Lower lobe of right lung (tissue), 2 donors: Measurements from ENCODE around the gene NPL. TPM values are rescaled to one million over a fixed set of nuclear protein-coding genes. Genes with fewer than 3 reads are reported as not detected.

Source experiments
- ATAC-seq, 2 donors: fragments of 200-7000 bp; cut with Tn5 transposase; one replicate each; pipeline ENCODE4 v1.9.1; 2020 to 2022; ENCODE audit warnings: mild to moderate bottlenecking in 2 of 2, moderate library complexity in 2 of 2
- DNase-seq: peaks from one replicate; pipeline ENCODE4 v3.0.0-alpha.2; 2020
- H3K27ac ChIP-seq: fragments of 200-600 bp; one replicate; pipeline ENCODE4 v1.8.0; 2022
- H3K27me3 ChIP-seq: fragments of 200-600 bp; one replicate; pipeline ENCODE4 v1.8.0; 2022; ENCODE audit warnings: low read depth
- H3K36me3 ChIP-seq: fragments of 200-600 bp; one replicate; pipeline ENCODE4 v1.8.0; 2022; ENCODE audit warnings: mild to moderate bottlenecking
- H3K4me1 ChIP-seq: fragments of 200-600 bp; one replicate; pipeline ENCODE4 v1.8.0; 2022
- H3K4me3 ChIP-seq: fragments of 200-600 bp; one replicate; pipeline ENCODE4 v1.8.0; 2022; ENCODE audit warnings: mild to moderate bottlenecking
- H3K9me3 ChIP-seq: fragments of 200-600 bp; one replicate; pipeline ENCODE4 v1.8.0; 2022
- CTCF ChIP-seq: fragments of 200-600 bp; IDR thresholded peaks from one replicate; pipeline ENCODE4 v1.8.0; 2022; ENCODE audit warnings: antibody characterized with exemption, mild to moderate bottlenecking
- intact Hi-C: fragments of 100-400 bp; cut with DNase I; formaldehyde crosslinking; loops from one replicate; pipeline ENCODE4 v1.11.0; 2022
- total RNA-seq: library from RNA; stranded (reverse); fragmentation: NEBNext Ultra II Directional; extraction: Animal tissue kit (Norgen Biotek cat#: 25700); gene quantifications from one replicate; pipeline ENCODE4 v1.2.1, GENCODE V29; 2021
- donor health status: DM: no; HTN: yes; CAD: no; lungs with severe emphysema.

Gene NPL
- total RNA-seq, 1 donor from 2014 or later, result 48.7 TPM

- Histone ChIP-seq H3K4me1 (no peaks in the 10 kb centered on the region), H3K9me3 (no peaks in the 10 kb centered on the region), H3K36me3 (no peaks in the 10 kb centered on the region), H3K27ac (no peak overlapping the region), H3K4me3 (no peak overlapping the region), H3K27me3 (no peaks in the 10 kb centered on the region)
- no peak for DNase-seq
- ATAC-seq, result no peak
- no peak for TF ChIP-seq CTCF
- intact Hi-C loops, result no loop called here
These were observed 19.3 kb upstream of the NPL start for GRCh38 chr1:182770232-182770631.

GRCh38 chr1:182771187-182771984 lies 18.2 kb upstream of the NPL start:
- no peaks in the 10 kb centered on the region for H3K9me3 ChIP-seq
- H3K4me1 ChIP-seq, result no peaks in the 10 kb centered on the region
- no peak for TF ChIP-seq CTCF
- intact Hi-C loops, result no loop called here
- ATAC-seq, result no peak
- H3K27ac ChIP-seq, result no peak overlapping the region
- H3K27me3 ChIP-seq, result no peaks in the 10 kb centered on the region
- no peak overlapping the region for H3K4me3 ChIP-seq
- no peak for DNase-seq
- H3K36me3 ChIP-seq, result no peaks in the 10 kb centered on the region

DNA sequence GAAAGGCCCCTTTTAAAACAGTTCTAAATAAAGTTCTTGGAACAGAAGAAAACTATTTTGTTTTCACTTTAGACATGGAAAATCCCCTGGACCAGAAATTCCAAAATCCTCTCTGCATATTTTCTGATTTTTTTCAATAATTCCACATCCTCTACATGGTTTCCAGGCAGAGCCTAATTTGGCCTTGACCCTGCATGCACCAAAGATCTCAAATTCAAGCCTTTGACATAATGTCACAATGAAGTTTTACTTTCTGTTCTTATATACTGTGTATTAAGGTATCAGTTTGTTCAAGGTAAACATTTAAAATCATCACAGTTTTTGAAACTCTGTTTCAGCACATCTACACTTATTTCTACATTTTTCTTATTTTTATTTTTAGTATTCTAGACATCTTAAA lies 12.2 kb upstream of the NPL start:
- no peaks in the 10 kb centered on the region for H3K9me3 ChIP-seq
- DNase-seq, result no peak
- no peaks in the 10 kb centered on the region for H3K36me3 ChIP-seq
- no peaks in the 10 kb centered on the region for H3K27me3 ChIP-seq
- no peak overlapping the region for H3K4me3 ChIP-seq
- peaks cover 5% of the 10 kb centered on the region for H3K4me1 ChIP-seq
- no peak overlapping the region for H3K27ac ChIP-seq
- no peak for ATAC-seq
- TF ChIP-seq CTCF, result no peak
- intact Hi-C loops, result no loop called here

- no peaks in the 10 kb centered on the region for H3K9me3 ChIP-seq
- no peak for DNase-seq
- no peak overlapping the region for H3K27ac ChIP-seq
- peaks cover 11% of the 10 kb centered on the region for H3K4me1 ChIP-seq
- H3K4me3 ChIP-seq, result no peak overlapping the region
- no peak for TF ChIP-seq CTCF
- intact Hi-C loops, result no loop called here
- ATAC-seq, result no peak
- H3K36me3 ChIP-seq, result no peaks in the 10 kb centered on the region
- no peaks in the 10 kb centered on the region for H3K27me3 ChIP-seq
These were observed 10.7 kb upstream of the NPL start for GRCh38 chr1:182778862-182779261.

- DNase-seq (no peak), ATAC-seq (no peak)
- Histone ChIP-seq H3K36me3 (no peaks in the 10 kb centered on the region), H3K4me1 (peaks cover 11% of the 10 kb centered on the region), H3K27ac (no peak overlapping the region), H3K27me3 (no peaks in the 10 kb centered on the region), H3K4me3 (no peak overlapping the region), H3K9me3 (no peaks in the 10 kb centered on the region)
- no peak for TF ChIP-seq CTCF
- intact Hi-C loops, result no loop called here
These were observed 10.0 kb upstream of the NPL start for GRCh38 chr1:182779530-182779929.
